Adrenal gland (tissue), 5 donors: ENCODE results near the gene TBC1D13.

ENCODE experiments used
- CTCF ChIP-seq, 6 experiments: fragments of 450-650 bp in 4 of 6; fragments of 200-600 bp in 2 of 6; sonication (generic) in 1 of 6; IDR thresholded peaks; 1 replicate in 5 of 6; 2 replicates in 1 of 6; pipeline versions ENCODE4 v1.5.1 to v1.8.0; 2016 to 2021; ENCODE audit warnings: antibody characterized with exemption in 6 of 6, mild to moderate bottlenecking in 2 of 6, moderate library complexity in 1 of 6
- POLR2A ChIP-seq, 2 donors: fragments of 450-650 bp; IDR thresholded peaks; one replicate each; pipeline ENCODE4 v1.6.1; 2017; ENCODE audit warnings: antibody characterized with exemption in 2 of 2, mild to moderate bottlenecking in 2 of 2, moderate library complexity in 1 of 2
- donor health status: DM: no; HTN: no; CAD: no.

- TF ChIP-seq CTCF (IDR thresholded peaks at IDR 0.05) (no peak), POLR2A (IDR thresholded peaks at IDR 0.05) (no peak)
These were observed 58.3 kb downstream of the TBC1D13 start for GRCh38 chr9:128845186-128845931.
